Activated CD4-positive, alpha-beta T cell treated with anti-CD3 and anti-CD28 coated beads, Interleukin-2, amount 10 ng/mL, durations not matched to agents 7 days and 5 days (primary cell): Measurements from ENCODE around the gene PRKAG2. TPM values are rescaled to one million over a fixed set of nuclear protein-coding genes. Genes with fewer than 3 reads are reported as not detected.

Experiments
- CTCF ChIA-PET: fragments of 350-600 bp; sonication (Branson Sonifier 250); formaldehyde crosslinking; loops from one replicate; lab custom pipeline; 2021; ENCODE audit warnings: antibody characterized with exemption; lab: Charles Lee
- POLR2A ChIA-PET: fragments of 350-600 bp; sonication (Branson Sonifier 250); formaldehyde crosslinking; loops from one replicate; lab custom pipeline; 2021; ENCODE audit warnings: antibody characterized with exemption; lab: Charles Lee
- DNase-seq: peaks from one replicate; pipeline ENCODE4 v3.0.0-alpha.2; 2020
- H3K27ac Mint-ChIP-seq: one replicate; pipeline ENCODE4 v1.8.0; 2021; ENCODE audit warnings: mild to moderate bottlenecking, moderate library complexity, mixed read lengths
- H3K27me3 Mint-ChIP-seq: one replicate; pipeline ENCODE4 v1.8.0; 2021; ENCODE audit warnings: mixed read lengths
- H3K36me3 Mint-ChIP-seq: one replicate; pipeline ENCODE4 v1.8.0; 2021; ENCODE audit warnings: low read depth, mixed read lengths
- H3K4me1 Mint-ChIP-seq: one replicate; pipeline ENCODE4 v1.8.0; 2021; ENCODE audit warnings: mixed read lengths
- H3K4me3 Mint-ChIP-seq: one replicate; pipeline ENCODE4 v1.8.0; 2021; ENCODE audit warnings: mild to moderate bottlenecking, moderate library complexity, mixed read lengths
- H3K9me3 Mint-ChIP-seq: one replicate; pipeline ENCODE4 v1.8.0; 2021; ENCODE audit warnings: mixed read lengths
- total RNA-seq, 2 experiments: library from RNA; stranded (reverse); gene quantifications; one replicate each; pipeline ENCODE4 v1.2.3, GENCODE V29; 2021

PRKAG2 gene
- total RNA-seq, 2 experiments from 2014 or later = 27.5 to 32.3 TPM

GRCh38 chr7:151595702-151596350 is 281.1 kb downstream of the PRKAG2 start:
- Mint-ChIP-seq H3K27me3 (no peaks in the 10 kb centered on the region), H3K36me3 (no peaks in the 10 kb centered on the region), H3K27ac (no peak overlapping the region), H3K4me1 (no peaks in the 10 kb centered on the region), H3K9me3 (no peaks in the 10 kb centered on the region), H3K4me3 (no peak overlapping the region)
- no peak for DNase-seq
- ChIA-PET CTCF (interaction anchor here (1.0 kb wide), 1 partner anchor 30 kb away, joined by 3 read pairs; no protein-coding TSS in a partner anchor), POLR2A (no interaction called here)

- ChIA-PET POLR2A (no interaction called here), CTCF (no interaction called here)
- no peak overlapping the region for H3K4me3 Mint-ChIP-seq
- H3K4me1 Mint-ChIP-seq = peaks cover 1% of the 10 kb centered on the region
- no peak for DNase-seq
- no peaks in the 10 kb centered on the region for H3K9me3 Mint-ChIP-seq
- no peaks in the 10 kb centered on the region for H3K27me3 Mint-ChIP-seq
- no peak overlapping the region for H3K27ac Mint-ChIP-seq
- H3K36me3 Mint-ChIP-seq = peaks cover 5% of the 10 kb centered on the region
These were observed 283.9 kb downstream of the PRKAG2 start for GRCh38 chr7:151592868-151593486.

- Mint-ChIP-seq H3K4me3 (no peak overlapping the region), H3K36me3 (peaks cover 5% of the 10 kb centered on the region), H3K27ac (no peak overlapping the region), H3K4me1 (peaks cover 1% of the 10 kb centered on the region), H3K27me3 (no peaks in the 10 kb centered on the region), H3K9me3 (no peaks in the 10 kb centered on the region)
- POLR2A ChIA-PET = no interaction called here
- no peak for DNase-seq
- CTCF ChIA-PET = no interaction called here
These were observed 284.6 kb downstream of the PRKAG2 start for GRCh38 chr7:151592330-151592729.

GRCh38 chr7:151591866-151592265 is 285.0 kb downstream of the PRKAG2 start:
- DNase-seq = no peak
- Mint-ChIP-seq H3K27ac (no peak overlapping the region), H3K9me3 (no peaks in the 10 kb centered on the region), H3K4me3 (no peak overlapping the region), H3K4me1 (peaks cover 1% of the 10 kb centered on the region), H3K36me3 (peaks cover 5% of the 10 kb centered on the region), H3K27me3 (no peaks in the 10 kb centered on the region)
- POLR2A ChIA-PET = no interaction called here
- CTCF ChIA-PET = no interaction called here

GRCh38 chr7:151590850-151591771 is 285.8 kb downstream of the PRKAG2 start:
- no peak for DNase-seq
- no peak overlapping the region for H3K27ac Mint-ChIP-seq
- POLR2A ChIA-PET = no interaction called here
- peaks cover 7% of the 10 kb centered on the region for H3K36me3 Mint-ChIP-seq
- H3K4me1 Mint-ChIP-seq = peaks cover 4% of the 10 kb centered on the region
- no peaks in the 10 kb centered on the region for H3K9me3 Mint-ChIP-seq
- CTCF ChIA-PET = no interaction called here
- no peak overlapping the region for H3K4me3 Mint-ChIP-seq
- no peaks in the 10 kb centered on the region for H3K27me3 Mint-ChIP-seq

- H3K4me1 Mint-ChIP-seq = peaks cover 4% of the 10 kb centered on the region
- no peaks in the 10 kb centered on the region for H3K9me3 Mint-ChIP-seq
- no peak overlapping the region for H3K27ac Mint-ChIP-seq
- POLR2A ChIA-PET = no interaction called here
- H3K4me3 Mint-ChIP-seq = no peak overlapping the region
- H3K36me3 Mint-ChIP-seq = peaks cover 7% of the 10 kb centered on the region
- no peaks in the 10 kb centered on the region for H3K27me3 Mint-ChIP-seq
- CTCF ChIA-PET = no interaction called here
- DNase-seq = no peak
These were observed 286.7 kb downstream of the PRKAG2 start for GRCh38 chr7:151590071-151590849.

GRCh38 chr7:151588982-151589381 is 287.9 kb downstream of the PRKAG2 start:
- no peaks in the 10 kb centered on the region for H3K27me3 Mint-ChIP-seq
- H3K36me3 Mint-ChIP-seq = peaks cover 7% of the 10 kb centered on the region
- CTCF ChIA-PET = no interaction called here
- no peaks in the 10 kb centered on the region for H3K9me3 Mint-ChIP-seq
- POLR2A ChIA-PET = no interaction called here
- H3K27ac Mint-ChIP-seq = no peak overlapping the region
- no peak for DNase-seq
- H3K4me1 Mint-ChIP-seq = peaks cover 4% of the 10 kb centered on the region
- no peak overlapping the region for H3K4me3 Mint-ChIP-seq

- POLR2A ChIA-PET = no interaction called here
- no peak for DNase-seq
- Mint-ChIP-seq H3K9me3 (no peaks in the 10 kb centered on the region), H3K4me1 (peaks cover 4% of the 10 kb centered on the region), H3K27ac (no peak overlapping the region), H3K27me3 (no peaks in the 10 kb centered on the region), H3K36me3 (peaks cover 7% of the 10 kb centered on the region), H3K4me3 (no peak overlapping the region)
- CTCF ChIA-PET = no interaction called here
These were observed 290.2 kb downstream of the PRKAG2 start for GRCh38 chr7:151586531-151587260.

- H3K27ac Mint-ChIP-seq = no peak overlapping the region
- H3K27me3 Mint-ChIP-seq = no peaks in the 10 kb centered on the region
- CTCF ChIA-PET = no interaction called here
- POLR2A ChIA-PET = no interaction called here
- peaks cover 8% of the 10 kb centered on the region for H3K36me3 Mint-ChIP-seq
- DNase-seq = no peak
- no peak overlapping the region for H3K4me3 Mint-ChIP-seq
- H3K4me1 Mint-ChIP-seq = peaks cover 4% of the 10 kb centered on the region
- H3K9me3 Mint-ChIP-seq = peaks cover 1% of the 10 kb centered on the region
These were observed 291.0 kb downstream of the PRKAG2 start for GRCh38 chr7:151585744-151586393.

- ChIA-PET POLR2A (no interaction called here), CTCF (no interaction called here)
- no peak overlapping the region for H3K4me3 Mint-ChIP-seq
- H3K9me3 Mint-ChIP-seq = peaks cover 11% of the 10 kb centered on the region
- H3K36me3 Mint-ChIP-seq = peaks cover 18% of the 10 kb centered on the region
- H3K27me3 Mint-ChIP-seq = no peaks in the 10 kb centered on the region
- no peak for DNase-seq
- H3K4me1 Mint-ChIP-seq = peaks cover 2% of the 10 kb centered on the region
- H3K27ac Mint-ChIP-seq = no peak overlapping the region
These were observed 295.2 kb downstream of the PRKAG2 start for GRCh38 chr7:151581741-151582140.

GRCh38 chr7:151579644-151580043 is 297.3 kb downstream of the PRKAG2 start:
- peaks cover 24% of the 10 kb centered on the region for H3K36me3 Mint-ChIP-seq
- no peak overlapping the region for H3K4me3 Mint-ChIP-seq
- POLR2A ChIA-PET = no interaction called here
- no peak overlapping the region for H3K27ac Mint-ChIP-seq
- no peak for DNase-seq
- CTCF ChIA-PET = interaction anchor here (0.8 kb wide), 1 partner anchor 9 kb away, joined by 3 read pairs; no protein-coding TSS in a partner anchor
- no peaks in the 10 kb centered on the region for H3K4me1 Mint-ChIP-seq
- peaks cover 11% of the 10 kb centered on the region for H3K9me3 Mint-ChIP-seq
- H3K27me3 Mint-ChIP-seq = no peaks in the 10 kb centered on the region
